ENCODE results near the gene C17orf75.

The C17orf75 gene

DNA sequence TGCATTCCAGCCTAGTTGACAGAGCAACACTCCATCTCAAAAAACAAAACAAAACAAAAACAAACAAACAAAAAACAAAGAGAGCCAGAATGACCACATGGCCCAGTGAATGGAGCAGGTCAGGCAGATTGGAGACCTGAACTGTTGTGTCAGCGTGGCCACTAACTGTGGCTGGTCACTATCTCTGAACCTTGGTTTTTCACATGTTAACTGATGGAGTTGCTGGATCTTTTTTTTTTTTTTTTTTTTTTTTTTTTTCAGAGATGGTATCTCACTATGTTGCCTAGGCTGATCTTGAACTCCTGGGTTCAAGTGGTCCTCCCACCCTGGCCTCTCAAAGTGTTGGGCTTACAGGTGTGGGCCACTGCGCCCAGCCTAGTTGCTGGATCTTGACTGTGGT lies 44.5 kb downstream of the C17orf75 start:
- DNase-seq (ENCODE audit: low spot score in 2 of 2): no peak
- no peak overlapping the region for H3K27ac Mint-ChIP-seq (ENCODE audit: low read depth)
- no peaks in the 10 kb centered on the region for H3K9me3 Mint-ChIP-seq
- H3K4me3 Mint-ChIP-seq: no peak overlapping the region
- no peaks in the 10 kb centered on the region for H3K4me1 Mint-ChIP-seq
- ATAC-seq (replicated peaks; ENCODE audit: extremely low read depth, poor library complexity, severe bottlenecking): no peak
- no peaks in the 10 kb centered on the region for H3K27me3 Mint-ChIP-seq
- H3K36me3 Mint-ChIP-seq (ENCODE audit: insufficient read depth): no peaks in the 10 kb centered on the region

DNA sequence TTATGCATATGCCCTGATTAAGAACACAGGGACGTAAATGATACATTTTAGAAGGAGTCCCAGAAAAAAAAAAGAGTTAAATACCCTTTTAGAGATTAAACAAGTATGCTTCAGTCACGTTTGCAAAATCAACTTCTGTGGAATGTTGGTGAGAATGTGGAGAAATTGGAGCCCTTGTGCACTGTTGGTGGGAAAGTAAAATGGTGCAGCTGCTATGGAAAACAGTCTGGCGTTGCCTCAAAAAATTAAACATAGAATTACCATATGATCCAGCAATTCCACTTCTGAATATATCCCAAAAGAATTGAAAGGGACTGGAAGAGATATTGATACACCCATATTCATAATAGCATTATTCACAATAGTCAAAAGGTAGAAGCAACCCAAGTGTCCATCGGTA lies 49.9 kb downstream of the C17orf75 start:
- H3K27ac Mint-ChIP-seq (ENCODE audit: low read depth): no peak overlapping the region
- no peak overlapping the region for H3K4me3 Mint-ChIP-seq
- no peaks in the 10 kb centered on the region for H3K4me1 Mint-ChIP-seq
- DNase-seq (ENCODE audit: low spot score in 2 of 2): no peak
- H3K27me3 Mint-ChIP-seq: no peaks in the 10 kb centered on the region
- H3K9me3 Mint-ChIP-seq: no peaks in the 10 kb centered on the region
- peaks cover 3% of the 10 kb centered on the region for H3K36me3 Mint-ChIP-seq (ENCODE audit: insufficient read depth)
- ATAC-seq (replicated peaks; ENCODE audit: extremely low read depth, poor library complexity, severe bottlenecking): no peak

DNA sequence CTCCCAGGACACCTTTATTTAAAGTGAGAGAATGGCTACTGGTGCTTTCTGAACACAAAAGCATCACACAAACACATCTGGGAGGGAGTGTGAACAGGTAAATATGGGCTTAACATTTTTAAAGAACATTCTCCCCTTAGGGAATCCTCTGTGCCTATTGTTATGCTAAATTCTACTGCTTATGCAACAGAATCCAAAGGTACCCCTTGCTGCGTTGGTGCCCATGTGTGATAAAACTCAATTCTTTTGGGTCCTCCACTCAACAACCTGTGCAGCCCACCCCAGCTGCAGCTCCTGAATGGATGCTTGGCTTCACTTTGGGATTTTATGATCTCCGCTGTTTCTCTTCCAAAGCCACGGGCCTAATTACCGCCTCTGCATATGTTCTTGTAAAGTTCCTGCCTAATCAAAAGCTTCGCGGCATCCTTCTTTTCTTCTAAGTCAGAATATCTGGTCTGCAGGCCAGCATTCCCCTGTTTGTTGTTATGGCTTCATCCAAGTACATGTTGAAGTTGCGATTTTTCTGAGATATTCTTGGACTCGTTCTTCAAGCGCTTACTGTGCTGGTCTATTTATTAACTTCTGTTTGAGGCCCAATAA lies 52.4 kb downstream of the C17orf75 start:
- Mint-ChIP-seq H3K4me3 (no peak overlapping the region), H3K27me3 (no peaks in the 10 kb centered on the region), H3K9me3 (no peaks in the 10 kb centered on the region), H3K36me3 (ENCODE audit: insufficient read depth) (peaks cover 3% of the 10 kb centered on the region), H3K27ac (ENCODE audit: low read depth) (no peak overlapping the region), H3K4me1 (no peaks in the 10 kb centered on the region)
- ATAC-seq (replicated peaks; ENCODE audit: extremely low read depth, poor library complexity, severe bottlenecking) (no peak), DNase-seq (ENCODE audit: low spot score in 2 of 2) (no peak)

DNA sequence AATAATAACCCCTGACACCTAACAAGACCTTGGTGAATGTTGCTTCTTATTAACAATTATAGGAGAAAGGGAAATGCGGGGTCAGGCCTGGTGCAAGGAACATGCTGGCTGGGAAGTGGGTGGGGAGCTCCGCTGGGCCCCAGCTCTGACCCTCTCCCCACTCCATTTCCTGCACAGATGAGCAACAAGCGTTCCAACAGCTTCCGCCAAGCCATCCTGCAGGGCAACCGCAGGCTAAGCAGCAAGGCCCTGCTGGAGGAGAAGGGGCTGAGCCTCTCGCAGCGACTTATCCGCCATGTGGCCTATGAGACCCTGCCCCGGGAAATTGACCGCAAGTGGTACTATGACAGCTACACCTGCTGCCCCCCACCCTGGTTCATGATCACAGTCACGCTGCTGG lies 53.4 kb downstream of the C17orf75 start:
- H3K27me3 Mint-ChIP-seq: no peaks in the 10 kb centered on the region
- H3K36me3 Mint-ChIP-seq (ENCODE audit: insufficient read depth): peaks cover 3% of the 10 kb centered on the region
- no peaks in the 10 kb centered on the region for H3K9me3 Mint-ChIP-seq
- ATAC-seq (replicated peaks; ENCODE audit: extremely low read depth, poor library complexity, severe bottlenecking): no peak
- no peak overlapping the region for H3K4me3 Mint-ChIP-seq
- H3K4me1 Mint-ChIP-seq: no peaks in the 10 kb centered on the region
- no peak overlapping the region for H3K27ac Mint-ChIP-seq (ENCODE audit: low read depth)
- no peak for DNase-seq (ENCODE audit: low spot score in 2 of 2)

DNA sequence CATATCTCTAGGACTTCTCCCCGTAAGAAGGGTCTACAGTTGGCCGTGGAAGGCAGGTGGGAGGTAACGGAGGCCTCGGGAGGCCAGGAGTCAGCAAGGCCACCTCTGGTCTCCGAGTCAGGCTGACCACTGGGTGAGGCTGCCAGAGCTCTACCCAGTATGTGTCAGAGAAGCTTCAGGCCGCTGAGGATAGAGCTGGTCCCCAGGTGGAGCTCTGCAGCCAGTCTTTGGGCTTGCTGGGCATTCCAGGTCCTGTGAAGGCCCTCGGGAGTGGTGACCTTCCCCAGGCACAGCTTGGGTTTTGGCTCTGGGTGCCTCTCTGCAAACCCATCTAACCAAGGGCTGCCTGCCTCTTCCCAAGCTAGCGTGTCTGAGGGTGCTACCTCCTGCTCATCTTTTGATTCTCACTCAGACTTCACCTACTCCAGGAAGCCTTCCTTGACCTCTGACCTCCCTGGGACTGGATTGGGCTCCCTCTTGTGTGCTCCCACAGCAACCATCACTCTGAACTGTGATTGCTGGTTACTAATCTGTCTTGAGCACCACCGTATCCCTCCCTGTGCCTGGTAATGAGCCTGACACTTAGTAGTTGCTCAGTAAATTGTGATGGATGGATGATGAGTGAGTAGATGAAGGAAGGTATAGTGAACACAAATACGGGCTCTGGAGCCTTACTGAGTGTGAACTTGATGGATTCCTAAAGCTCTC lies 54.0 kb downstream of the C17orf75 start:
- Mint-ChIP-seq H3K9me3 (no peaks in the 10 kb centered on the region), H3K36me3 (ENCODE audit: insufficient read depth) (peaks cover 3% of the 10 kb centered on the region), H3K27me3 (no peaks in the 10 kb centered on the region), H3K4me1 (no peaks in the 10 kb centered on the region), H3K4me3 (no peak overlapping the region), H3K27ac (ENCODE audit: low read depth) (no peak overlapping the region)
- no peak for DNase-seq (ENCODE audit: low spot score in 2 of 2)
- ATAC-seq (replicated peaks; ENCODE audit: extremely low read depth, poor library complexity, severe bottlenecking): no peak

DNA sequence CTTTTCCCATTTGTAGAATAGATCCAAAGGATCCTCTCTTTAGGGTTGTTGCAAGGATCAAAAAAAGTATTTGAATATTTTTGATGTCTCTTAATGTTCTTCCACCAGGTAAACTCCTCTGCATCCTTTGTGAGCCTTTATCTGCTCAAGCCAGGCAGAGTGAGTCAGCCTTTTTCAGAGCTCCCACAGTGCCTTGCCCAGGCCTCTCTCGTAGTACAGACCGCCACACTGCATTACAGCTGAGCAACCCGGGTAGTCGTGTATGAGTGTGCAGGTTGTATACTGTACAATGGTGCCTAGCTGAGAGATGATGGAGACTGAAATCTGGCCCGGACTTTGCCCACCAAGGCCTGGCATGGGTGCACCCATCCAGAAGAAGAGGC lies 55.5 kb downstream of the C17orf75 start:
- no peak overlapping the region for H3K27ac Mint-ChIP-seq (ENCODE audit: low read depth)
- H3K36me3 Mint-ChIP-seq (ENCODE audit: insufficient read depth): peaks cover 3% of the 10 kb centered on the region
- H3K9me3 Mint-ChIP-seq: no peaks in the 10 kb centered on the region
- no peak for ATAC-seq (replicated peaks; ENCODE audit: extremely low read depth, poor library complexity, severe bottlenecking)
- DNase-seq (ENCODE audit: low spot score in 2 of 2): no peak
- H3K27me3 Mint-ChIP-seq: no peaks in the 10 kb centered on the region
- H3K4me3 Mint-ChIP-seq: no peak overlapping the region
- H3K4me1 Mint-ChIP-seq: no peaks in the 10 kb centered on the region

DNA sequence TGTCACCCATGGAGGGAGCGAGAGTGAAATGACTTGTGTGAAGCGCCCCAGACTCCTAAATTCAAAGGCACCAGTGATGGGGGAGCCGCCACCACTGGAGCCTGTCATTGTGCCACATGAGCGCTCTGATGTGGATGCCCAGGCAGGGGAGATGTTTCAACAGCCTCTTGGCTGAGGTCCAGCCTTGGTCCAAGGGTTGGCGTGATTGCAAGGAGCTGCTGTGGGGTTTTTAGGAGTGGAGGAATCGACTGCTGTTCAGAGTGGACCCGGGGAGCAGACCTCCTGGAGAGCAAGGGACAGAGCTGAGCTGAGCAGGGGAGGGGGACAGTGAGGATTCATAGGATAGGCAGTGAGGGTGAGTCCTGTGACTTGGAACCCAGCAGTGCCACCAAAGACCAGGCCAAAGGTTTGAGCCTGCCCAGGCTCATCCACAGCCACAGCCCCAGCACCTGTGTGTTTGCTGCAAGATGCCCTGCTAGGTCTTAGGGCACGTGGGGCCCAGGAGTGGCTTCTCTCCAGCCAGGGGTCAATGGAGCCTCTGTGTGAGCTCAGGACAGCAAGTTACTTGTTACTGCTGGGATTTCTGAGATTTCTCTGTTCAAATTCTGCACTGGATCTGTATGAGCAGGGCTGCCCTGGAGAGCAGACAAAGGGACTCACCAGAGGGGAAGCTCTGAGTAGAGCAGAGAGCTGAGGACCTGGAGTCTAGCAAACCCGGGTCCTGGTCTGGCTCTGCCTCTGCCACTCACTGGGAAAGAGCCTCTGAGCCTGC lies 56.0 kb downstream of the C17orf75 start:
- Mint-ChIP-seq H3K9me3 (no peaks in the 10 kb centered on the region), H3K27me3 (no peaks in the 10 kb centered on the region), H3K4me1 (no peaks in the 10 kb centered on the region), H3K36me3 (ENCODE audit: insufficient read depth) (peaks cover 3% of the 10 kb centered on the region), H3K27ac (ENCODE audit: low read depth) (no peak overlapping the region), H3K4me3 (no peak overlapping the region)
- DNase-seq (ENCODE audit: low spot score in 2 of 2): no peak
- no peak for ATAC-seq (replicated peaks; ENCODE audit: extremely low read depth, poor library complexity, severe bottlenecking)

DNA sequence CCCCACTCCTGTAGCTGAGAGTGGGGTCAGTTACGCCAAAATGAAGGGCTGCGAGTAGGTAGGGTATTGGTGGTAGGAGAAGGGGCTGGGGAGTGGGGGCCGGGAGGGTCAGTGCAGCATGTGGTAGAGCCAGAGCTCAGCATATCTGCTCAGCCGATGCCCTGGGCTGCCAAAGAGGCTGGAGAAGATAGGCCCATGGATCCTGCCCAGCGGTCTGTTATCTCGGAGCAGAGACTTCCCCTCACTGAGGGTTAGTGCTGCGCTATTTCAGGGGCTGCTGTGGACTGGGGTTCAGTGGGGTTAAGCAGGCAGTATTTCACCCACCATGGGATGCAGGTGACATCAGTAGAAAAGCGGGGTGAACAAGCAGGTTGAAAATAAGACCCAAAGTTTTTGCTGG lies 56.7 kb downstream of the C17orf75 start:
- ATAC-seq (replicated peaks; ENCODE audit: extremely low read depth, poor library complexity, severe bottlenecking): no peak
- Mint-ChIP-seq H3K4me3 (no peak overlapping the region), H3K27ac (ENCODE audit: low read depth) (no peak overlapping the region), H3K4me1 (no peaks in the 10 kb centered on the region), H3K9me3 (no peaks in the 10 kb centered on the region), H3K27me3 (no peaks in the 10 kb centered on the region), H3K36me3 (ENCODE audit: insufficient read depth) (peaks cover 1% of the 10 kb centered on the region)
- no peak for DNase-seq (ENCODE audit: low spot score in 2 of 2)

DNA sequence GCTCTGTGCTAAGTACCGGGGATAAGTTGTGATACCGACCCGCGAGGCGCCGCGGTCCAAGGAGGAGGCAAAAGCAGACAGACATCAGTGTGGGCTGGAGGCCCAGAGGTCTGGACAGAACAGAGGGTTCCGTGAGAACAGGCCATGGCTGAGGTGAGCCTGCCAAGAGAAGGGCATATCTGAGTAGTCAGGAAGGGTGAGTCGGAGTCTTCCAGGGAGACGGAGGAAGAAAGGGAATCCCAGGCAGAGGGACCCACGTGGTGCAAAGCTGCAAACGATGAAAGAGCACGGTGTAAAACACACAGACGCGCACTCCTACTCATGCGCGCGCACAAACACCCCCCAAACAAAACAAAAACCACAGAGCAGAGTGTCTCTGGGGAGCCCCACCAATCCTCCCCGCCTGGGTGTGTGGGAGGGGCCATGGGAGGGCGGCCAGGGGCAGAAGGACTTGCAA lies 58.2 kb downstream of the C17orf75 start:
- DNase-seq (ENCODE audit: low spot score in 2 of 2) (no peak), ATAC-seq (replicated peaks; ENCODE audit: extremely low read depth, poor library complexity, severe bottlenecking) (no peak)
- no peaks in the 10 kb centered on the region for H3K27me3 Mint-ChIP-seq
- H3K4me1 Mint-ChIP-seq: no peaks in the 10 kb centered on the region
- H3K27ac Mint-ChIP-seq (ENCODE audit: low read depth): no peak overlapping the region
- H3K36me3 Mint-ChIP-seq (ENCODE audit: insufficient read depth): no peaks in the 10 kb centered on the region
- H3K4me3 Mint-ChIP-seq: no peak overlapping the region
- no peaks in the 10 kb centered on the region for H3K9me3 Mint-ChIP-seq

DNA sequence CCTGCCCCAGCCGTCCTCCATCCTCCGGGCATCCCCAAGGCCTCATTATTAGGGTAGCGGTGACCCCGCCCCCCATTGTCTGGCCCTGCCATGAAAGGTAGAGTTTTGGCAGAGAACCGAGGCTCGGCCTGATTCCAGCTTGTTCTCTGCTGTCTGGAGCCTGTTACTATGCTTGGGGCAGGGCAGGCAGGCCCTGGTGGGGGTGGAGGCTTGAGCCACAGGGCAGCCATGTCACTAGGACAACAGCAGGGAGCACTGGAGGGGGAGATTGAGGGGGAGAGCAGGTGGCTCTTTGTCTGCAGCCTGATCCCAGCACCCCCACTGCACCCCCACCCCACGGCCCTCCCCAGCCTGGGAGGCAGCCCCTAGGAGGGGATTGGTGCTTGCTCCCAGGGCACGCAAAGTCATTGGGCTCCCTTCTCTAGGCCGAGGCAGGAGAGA lies 60.9 kb downstream of the C17orf75 start:
- H3K27me3 Mint-ChIP-seq: peaks cover 2% of the 10 kb centered on the region
- H3K4me1 Mint-ChIP-seq: no peaks in the 10 kb centered on the region
- no peak overlapping the region for H3K27ac Mint-ChIP-seq (ENCODE audit: low read depth)
- no peak for ATAC-seq (replicated peaks; ENCODE audit: extremely low read depth, poor library complexity, severe bottlenecking)
- no peak for DNase-seq (ENCODE audit: low spot score in 2 of 2)
- H3K9me3 Mint-ChIP-seq: no peaks in the 10 kb centered on the region
- no peaks in the 10 kb centered on the region for H3K36me3 Mint-ChIP-seq (ENCODE audit: insufficient read depth)
- H3K4me3 Mint-ChIP-seq: no peak overlapping the region

DNA sequence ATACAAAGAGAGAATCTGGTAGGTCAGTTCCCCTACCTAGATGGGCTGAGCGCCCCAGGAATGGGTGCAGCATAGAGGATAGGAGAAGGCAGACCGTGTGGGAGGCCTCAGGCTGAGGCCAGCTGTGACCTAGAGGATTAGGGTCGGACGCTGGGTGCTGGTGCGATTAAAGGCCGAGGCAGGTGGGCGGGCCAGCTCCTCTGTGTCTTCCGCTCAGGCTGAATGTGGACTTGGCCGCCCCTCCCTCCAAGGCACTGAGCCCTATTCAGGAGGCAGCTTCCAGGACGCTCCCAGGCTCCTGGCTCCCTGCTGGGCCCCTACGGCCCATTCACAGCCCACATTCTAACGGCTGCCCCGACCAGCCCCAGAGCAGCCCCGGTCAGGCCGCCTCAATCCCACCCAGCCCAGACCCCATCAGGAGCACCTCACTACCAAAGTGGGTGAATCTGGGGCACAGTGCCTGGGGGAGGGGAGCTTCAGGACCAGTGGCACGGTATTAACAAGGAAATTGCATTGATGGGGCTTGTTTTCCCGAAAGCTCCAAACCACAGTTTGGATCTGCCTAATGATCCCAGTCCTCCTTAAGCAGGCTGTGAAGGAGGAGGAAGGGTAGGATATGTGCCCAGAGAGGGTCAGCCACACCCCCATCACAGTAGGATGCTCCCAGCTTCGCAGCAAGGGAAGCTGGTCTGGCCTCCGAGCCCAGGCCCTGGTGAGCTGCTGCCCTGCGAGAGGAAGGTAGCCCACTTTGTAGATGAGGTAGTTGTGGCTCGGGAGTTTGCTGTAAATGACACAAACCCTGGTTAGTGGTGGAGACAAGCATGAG lies 61.9 kb downstream of the C17orf75 start:
- no peak for DNase-seq (ENCODE audit: low spot score in 2 of 2)
- Mint-ChIP-seq H3K4me3 (no peak overlapping the region), H3K27ac (ENCODE audit: low read depth) (no peak overlapping the region), H3K36me3 (ENCODE audit: insufficient read depth) (no peaks in the 10 kb centered on the region), H3K9me3 (no peaks in the 10 kb centered on the region), H3K27me3 (peaks cover 8% of the 10 kb centered on the region), H3K4me1 (no peaks in the 10 kb centered on the region)
- ATAC-seq (replicated peaks; ENCODE audit: extremely low read depth, poor library complexity, severe bottlenecking): no peak

DNA sequence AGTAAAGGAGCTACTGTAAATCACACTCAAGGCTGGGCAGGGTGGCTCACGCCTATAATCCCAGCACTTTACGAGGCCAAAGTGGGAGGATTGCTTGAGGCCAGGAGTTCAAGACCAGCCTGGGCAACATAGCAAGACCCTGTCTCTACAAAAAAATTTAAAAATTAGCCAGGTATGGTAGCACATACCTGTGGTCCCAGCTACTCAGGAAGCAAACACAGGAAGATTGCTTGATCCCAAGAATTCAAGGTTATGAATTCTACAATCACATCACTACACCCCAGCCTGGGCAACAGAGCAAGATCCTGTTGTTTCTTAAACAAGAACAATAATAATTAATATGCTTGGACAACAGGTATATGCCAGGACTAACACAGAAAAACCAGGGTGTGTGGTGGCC lies 63.2 kb downstream of the C17orf75 start:
- no peaks in the 10 kb centered on the region for H3K9me3 Mint-ChIP-seq
- no peaks in the 10 kb centered on the region for H3K4me1 Mint-ChIP-seq
- H3K27me3 Mint-ChIP-seq: peaks cover 8% of the 10 kb centered on the region
- DNase-seq (ENCODE audit: low spot score in 2 of 2) (no peak), ATAC-seq (replicated peaks; ENCODE audit: extremely low read depth, poor library complexity, severe bottlenecking) (no peak)
- H3K27ac Mint-ChIP-seq (ENCODE audit: low read depth): no peak overlapping the region
- H3K36me3 Mint-ChIP-seq (ENCODE audit: insufficient read depth): no peaks in the 10 kb centered on the region
- H3K4me3 Mint-ChIP-seq: no peak overlapping the region
